Activated naive CD8-positive, alpha-beta T cell (primary cell): Measurements from ENCODE around the gene ZNF672.
"Not testable (repeated sequence)": the region's sequence is repeated elsewhere in the genome, so short reads cannot be mapped to it uniquely, and the experiment has no call there.

Source experiments
- H3K27ac Mint-ChIP-seq: one replicate; pipeline ENCODE4 v1.8.0; 2021; ENCODE audit warnings: mixed read lengths
- H3K27me3 Mint-ChIP-seq: one replicate; pipeline ENCODE4 v1.8.0; 2021; ENCODE audit warnings: mixed read lengths
- H3K36me3 Mint-ChIP-seq: one replicate; pipeline ENCODE4 v1.8.0; 2021; ENCODE audit warnings: mixed read lengths
- H3K4me1 Mint-ChIP-seq: one replicate; pipeline ENCODE4 v1.8.0; 2021; ENCODE audit warnings: low read depth, mixed read lengths
- H3K4me3 Mint-ChIP-seq: one replicate; pipeline ENCODE4 v1.8.0; 2021; ENCODE audit warnings: mild to moderate bottlenecking, mixed read lengths
- H3K9me3 Mint-ChIP-seq: one replicate; pipeline ENCODE4 v1.8.0; 2021; ENCODE audit warnings: low read depth, mixed read lengths

The ZNF672 gene

GRCh38 chr1:248821101-248821500, 16.9 kb upstream of the ZNF672 start:
- Mint-ChIP-seq H3K27ac (peak overlapping the region; percentile 13), H3K4me1 (peaks cover 82% of the 10 kb centered on the region)

DNA sequence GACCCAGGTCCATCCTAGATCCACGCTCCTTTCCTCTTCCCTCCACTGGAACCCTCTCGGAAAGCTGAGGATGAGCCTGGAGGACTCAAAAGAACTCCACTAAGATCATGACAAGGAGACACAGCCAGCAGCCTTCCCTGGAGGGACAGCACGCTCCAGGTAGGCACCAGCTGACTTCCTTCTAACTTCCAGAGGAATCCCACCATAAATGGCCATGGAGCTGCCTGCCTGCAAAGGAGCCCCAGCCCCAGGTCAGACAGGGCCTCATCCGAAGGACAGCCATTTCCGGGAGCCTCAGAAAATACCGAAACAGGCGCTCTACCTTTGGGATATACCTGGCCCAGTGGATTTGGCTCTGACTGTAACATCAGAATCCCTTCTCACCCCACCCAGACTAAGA, 16.4 kb upstream of the ZNF672 start:
- H3K27me3 Mint-ChIP-seq = no peaks in the 10 kb centered on the region
- H3K4me1 Mint-ChIP-seq = peaks cover 79% of the 10 kb centered on the region
- H3K4me3 Mint-ChIP-seq = peak overlapping the region; percentile 23
- H3K36me3 Mint-ChIP-seq = peaks cover 2% of the 10 kb centered on the region
- H3K9me3 Mint-ChIP-seq = no peaks in the 10 kb centered on the region
- no peak overlapping the region for H3K27ac Mint-ChIP-seq

More at GRCh38 chr1:248821101-248821500, 16.9 kb upstream of the ZNF672 start:
- H3K27me3 Mint-ChIP-seq = no peaks in the 10 kb centered on the region
- no peaks in the 10 kb centered on the region for H3K9me3 Mint-ChIP-seq
- no peak overlapping the region for H3K4me3 Mint-ChIP-seq
- peaks cover 2% of the 10 kb centered on the region for H3K36me3 Mint-ChIP-seq

DNA sequence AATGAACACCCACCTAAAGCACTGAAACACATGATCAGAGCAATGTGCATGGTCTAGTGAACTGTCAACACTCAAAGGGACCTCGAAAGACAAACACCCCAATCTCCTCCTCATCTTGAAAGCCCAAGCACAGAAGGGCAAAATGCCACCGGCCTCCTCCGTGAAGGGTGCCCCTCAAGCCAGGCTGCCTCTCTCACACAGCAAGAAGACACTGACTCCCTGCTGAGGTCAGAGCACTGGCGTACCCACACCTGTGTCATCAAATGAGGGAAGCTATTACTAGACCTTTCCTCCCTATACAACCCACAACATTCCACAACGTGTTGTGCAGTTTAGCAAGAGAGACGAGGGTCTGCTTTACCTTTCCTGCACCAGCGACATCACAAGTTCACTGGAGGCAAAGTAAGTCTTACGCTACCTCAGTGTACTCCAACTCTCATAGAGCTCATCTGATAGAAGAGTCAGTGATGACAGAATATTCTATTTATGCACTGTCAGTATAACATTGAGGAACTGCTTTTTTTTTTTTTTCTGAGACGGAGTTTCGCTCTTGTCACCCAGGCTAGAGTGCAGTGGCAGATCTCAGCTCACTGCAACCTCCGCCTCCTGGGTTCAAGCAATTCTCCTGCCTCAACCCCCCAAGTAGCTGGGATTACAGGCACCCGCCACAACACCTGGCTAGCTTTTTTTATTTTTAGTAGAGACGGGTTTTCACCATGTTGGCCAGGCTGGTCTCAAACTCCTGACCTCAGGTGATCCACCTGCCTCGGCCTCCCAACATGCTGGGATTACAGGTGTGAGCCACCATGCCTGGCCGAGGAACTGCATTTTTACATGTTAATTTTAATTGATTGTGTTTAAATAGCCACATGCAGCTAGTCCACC, 15.6 kb upstream of the ZNF672 start:
- Mint-ChIP-seq H3K4me1 (peaks cover 74% of the 10 kb centered on the region), H3K4me3 (peak overlapping the region; percentile 23), H3K9me3 (no peaks in the 10 kb centered on the region), H3K27me3 (no peaks in the 10 kb centered on the region), H3K36me3 (peaks cover 2% of the 10 kb centered on the region), H3K27ac (no peak overlapping the region)

DNA sequence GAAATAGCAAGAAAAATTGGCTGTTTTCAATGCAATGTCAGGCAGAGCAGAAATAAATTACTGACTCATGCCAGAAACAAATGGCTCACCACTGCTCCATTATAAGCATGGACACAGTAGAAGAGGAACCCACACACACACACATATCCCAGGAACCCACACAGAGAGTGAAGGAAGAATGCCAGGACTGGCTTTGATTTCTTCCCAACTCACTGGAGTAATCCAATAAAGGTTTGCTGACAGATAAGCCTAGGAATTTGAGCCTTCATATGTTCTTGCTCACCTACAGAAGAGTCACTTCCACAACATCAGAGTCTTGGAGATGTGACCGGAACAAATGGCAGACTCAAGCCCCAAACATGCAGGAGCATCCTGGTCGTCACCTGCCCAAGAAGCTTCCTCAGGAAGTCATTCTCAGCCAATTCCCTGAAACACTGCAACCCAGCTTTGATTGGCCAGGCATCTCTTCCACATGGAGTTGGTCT, 14.5 kb upstream of the ZNF672 start:
- Mint-ChIP-seq H3K9me3 (no peaks in the 10 kb centered on the region), H3K4me3 (peak overlapping the region; percentile 98), H3K36me3 (peaks cover 2% of the 10 kb centered on the region), H3K4me1 (peaks cover 68% of the 10 kb centered on the region), H3K27me3 (no peaks in the 10 kb centered on the region), H3K27ac (no peak overlapping the region)

DNA sequence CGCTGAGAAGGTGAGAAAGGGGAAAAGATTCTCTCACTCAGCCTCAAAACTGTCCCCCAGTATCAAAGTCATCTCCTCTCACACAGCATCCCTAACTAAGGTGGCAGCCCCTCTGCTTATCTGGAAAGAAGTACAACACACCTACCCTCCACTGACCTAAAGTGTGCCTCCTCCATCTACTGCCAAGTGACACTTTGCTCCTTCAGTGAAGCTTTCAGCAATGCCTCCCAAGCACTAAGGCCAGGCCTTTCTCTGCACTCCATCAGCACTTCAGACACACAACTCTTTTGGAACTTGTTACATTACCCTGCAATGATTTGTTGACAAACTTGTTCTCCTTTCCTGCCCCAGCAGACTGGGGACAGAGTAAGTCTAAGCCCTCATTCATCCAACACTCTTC, 13.7 kb upstream of the ZNF672 start:
- no peaks in the 10 kb centered on the region for H3K27me3 Mint-ChIP-seq
- no peaks in the 10 kb centered on the region for H3K9me3 Mint-ChIP-seq
- peak overlapping the region; percentile 98 for H3K4me3 Mint-ChIP-seq
- peaks cover 2% of the 10 kb centered on the region for H3K36me3 Mint-ChIP-seq
- H3K27ac Mint-ChIP-seq = peak overlapping the region; percentile 7
- peaks cover 62% of the 10 kb centered on the region for H3K4me1 Mint-ChIP-seq

- peak overlapping the region; percentile 7 for H3K27ac Mint-ChIP-seq
- peak overlapping the region; percentile 98 for H3K4me3 Mint-ChIP-seq
- H3K27me3 Mint-ChIP-seq = no peaks in the 10 kb centered on the region
- H3K36me3 Mint-ChIP-seq = peaks cover 2% of the 10 kb centered on the region
- H3K9me3 Mint-ChIP-seq = no peaks in the 10 kb centered on the region
- peaks cover 61% of the 10 kb centered on the region for H3K4me1 Mint-ChIP-seq
Observed at GRCh38 chr1:248824701-248825100, 13.3 kb upstream of the ZNF672 start.

DNA sequence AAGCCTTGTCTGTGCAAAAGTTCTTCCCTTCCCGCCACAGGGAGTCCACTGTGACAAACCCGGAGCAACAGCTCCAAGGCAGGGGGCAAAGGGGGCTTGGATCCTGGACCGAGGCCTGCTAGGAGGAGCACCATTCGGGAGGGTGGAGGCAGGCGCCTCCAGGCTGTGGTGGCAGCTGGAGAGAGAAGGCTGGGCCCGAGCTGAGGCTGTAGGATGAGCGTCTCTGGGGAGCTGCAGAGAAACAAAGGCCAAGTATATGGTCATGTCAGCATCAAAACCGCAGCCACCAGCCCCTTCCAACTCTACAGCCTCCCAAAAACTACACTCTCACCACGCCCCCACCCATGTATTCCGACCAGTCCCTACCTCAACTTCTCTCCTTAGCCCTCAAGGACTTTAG, 12.9 kb upstream of the ZNF672 start:
- Mint-ChIP-seq H3K27me3 (no peaks in the 10 kb centered on the region), H3K4me3 (peak overlapping the region; percentile 98), H3K9me3 (no peaks in the 10 kb centered on the region), H3K36me3 (peaks cover 2% of the 10 kb centered on the region), H3K27ac (peak overlapping the region; percentile 99), H3K4me1 (peaks cover 58% of the 10 kb centered on the region)

DNA sequence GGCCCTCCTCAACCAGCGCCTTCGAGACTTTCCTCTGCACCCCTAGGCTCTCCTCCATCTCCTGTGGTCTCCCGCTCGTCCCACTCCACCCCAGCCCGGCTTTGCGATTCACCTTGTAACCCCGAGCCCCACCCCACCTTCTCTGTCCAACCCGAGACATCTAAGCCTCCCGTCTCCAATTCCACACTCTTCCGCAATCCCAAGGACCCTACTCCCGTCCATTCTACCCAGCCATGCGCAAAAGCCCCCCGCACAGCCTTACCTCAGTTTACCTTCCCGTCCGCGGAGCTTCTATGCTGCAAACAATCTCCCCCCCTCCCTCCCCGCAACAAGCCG, 12.5 kb upstream of the ZNF672 start:
- no peaks in the 10 kb centered on the region for H3K9me3 Mint-ChIP-seq
- H3K27me3 Mint-ChIP-seq = no peaks in the 10 kb centered on the region
- peaks cover 54% of the 10 kb centered on the region for H3K4me1 Mint-ChIP-seq
- H3K27ac Mint-ChIP-seq = peak overlapping the region; percentile 99
- peaks cover 2% of the 10 kb centered on the region for H3K36me3 Mint-ChIP-seq
- H3K4me3 Mint-ChIP-seq = peak overlapping the region; percentile 98

- Mint-ChIP-seq H3K27me3 (no peaks in the 10 kb centered on the region), H3K4me1 (peaks cover 48% of the 10 kb centered on the region), H3K36me3 (peaks cover 2% of the 10 kb centered on the region), H3K9me3 (no peaks in the 10 kb centered on the region), H3K4me3 (peak within 1 kb of the TSS; percentile 98), H3K27ac (peak within 1 kb of the TSS; percentile 99)
Observed at GRCh38 chr1:248825909-248826760, 11.9 kb upstream of the ZNF672 start, which contains the start of gene SH3BP5L. Gene SH3BP5L (minus strand): TSS chr1:248825915. CDS start chr1:248824935, 980 bp downstream.

- Mint-ChIP-seq H3K4me3 (no peak overlapping the region), H3K36me3 (peaks cover 2% of the 10 kb centered on the region), H3K4me1 (peaks cover 23% of the 10 kb centered on the region), H3K27ac (no peak overlapping the region), H3K9me3 (no peaks in the 10 kb centered on the region), H3K27me3 (no peaks in the 10 kb centered on the region)
Observed at GRCh38 chr1:248828845-248829244, 9.2 kb upstream of the ZNF672 start.

- not testable (repeated sequence) for H3K36me3 Mint-ChIP-seq, H3K4me3 Mint-ChIP-seq, H3K27me3 Mint-ChIP-seq, H3K9me3 Mint-ChIP-seq, H3K27ac Mint-ChIP-seq, H3K4me1 Mint-ChIP-seq
Observed at GRCh38 chr1:248830718-248831017, 7.4 kb upstream of the ZNF672 start.

DNA sequence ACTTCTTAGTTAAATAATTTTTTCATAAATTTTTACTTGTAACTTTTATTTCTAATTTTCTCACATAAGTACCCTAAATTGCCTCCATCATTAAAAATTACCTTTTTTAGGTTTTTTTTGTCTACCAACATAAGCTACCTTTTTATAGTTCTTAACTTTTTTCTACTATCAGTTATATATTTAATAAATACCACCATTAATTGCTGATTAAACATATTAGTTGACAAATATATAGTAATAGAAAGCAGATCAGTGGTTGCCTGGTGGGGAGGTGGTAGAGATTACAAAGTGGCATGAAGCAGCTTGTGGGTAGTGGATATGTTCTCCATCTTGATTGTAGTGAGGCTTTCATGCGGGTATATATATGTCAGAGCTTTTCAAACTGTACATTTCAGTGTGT, 6.2 kb upstream of the ZNF672 start:
- Mint-ChIP-seq H3K36me3 (no peaks in the 10 kb centered on the region), H3K4me1 (peaks cover 3% of the 10 kb centered on the region), H3K27me3 (no peaks in the 10 kb centered on the region), H3K27ac (no peak overlapping the region), H3K4me3 (no peak overlapping the region), H3K9me3 (no peaks in the 10 kb centered on the region)

GRCh38 chr1:248834343-248834940, 3.6 kb upstream of the ZNF672 start:
- H3K4me3 Mint-ChIP-seq = no peak overlapping the region
- no peaks in the 10 kb centered on the region for H3K27me3 Mint-ChIP-seq
- peaks cover 4% of the 10 kb centered on the region for H3K4me1 Mint-ChIP-seq
- no peaks in the 10 kb centered on the region for H3K36me3 Mint-ChIP-seq
- no peak overlapping the region for H3K27ac Mint-ChIP-seq
- H3K9me3 Mint-ChIP-seq = no peaks in the 10 kb centered on the region

- Mint-ChIP-seq H3K27me3 (no peaks in the 10 kb centered on the region), H3K4me1 (peaks cover 21% of the 10 kb centered on the region), H3K36me3 (no peaks in the 10 kb centered on the region), H3K4me3 (no peak overlapping the region), H3K9me3 (no peaks in the 10 kb centered on the region), H3K27ac (peak overlapping the region; percentile 79)
Observed at GRCh38 chr1:248837045-248837780, 811 bp upstream of the ZNF672 start.
